HG02943 (cell line): ENCODE results near the gene METRNL.
"Not testable (repeated sequence)": the region's sequence is repeated elsewhere in the genome, so short reads cannot be mapped to it uniquely, and the experiment has no call there.

Source experiments
- ATAC-seq: cut with Tn5 transposase; IDR thresholded peaks from one replicate; pipeline ENCODE4 v1.9.1; 2021; ENCODE audit warnings: mild to moderate bottlenecking, low read depth, moderate library complexity; ENCODE audit not compliant: unreplicated experiment

The METRNL gene

GRCh38 chr17:83051396-83052240 is 27.8 kb upstream of the METRNL start:
- ATAC-seq, result peak; percentile 78

- no peak for ATAC-seq
Observed at GRCh38 chr17:83052241-83052564, 27.2 kb upstream of the METRNL start.

GRCh38 chr17:83053021-83053681 is 26.3 kb upstream of the METRNL start:
- ATAC-seq, result no peak

GRCh38 chr17:83053739-83054451 is 25.5 kb upstream of the METRNL start:
- no peak for ATAC-seq

- no peak for ATAC-seq
Observed at GRCh38 chr17:83054518-83055125, 24.8 kb upstream of the METRNL start.

GRCh38 chr17:83055176-83055575 is 24.2 kb upstream of the METRNL start:
- ATAC-seq, result not testable (repeated sequence)

DNA sequence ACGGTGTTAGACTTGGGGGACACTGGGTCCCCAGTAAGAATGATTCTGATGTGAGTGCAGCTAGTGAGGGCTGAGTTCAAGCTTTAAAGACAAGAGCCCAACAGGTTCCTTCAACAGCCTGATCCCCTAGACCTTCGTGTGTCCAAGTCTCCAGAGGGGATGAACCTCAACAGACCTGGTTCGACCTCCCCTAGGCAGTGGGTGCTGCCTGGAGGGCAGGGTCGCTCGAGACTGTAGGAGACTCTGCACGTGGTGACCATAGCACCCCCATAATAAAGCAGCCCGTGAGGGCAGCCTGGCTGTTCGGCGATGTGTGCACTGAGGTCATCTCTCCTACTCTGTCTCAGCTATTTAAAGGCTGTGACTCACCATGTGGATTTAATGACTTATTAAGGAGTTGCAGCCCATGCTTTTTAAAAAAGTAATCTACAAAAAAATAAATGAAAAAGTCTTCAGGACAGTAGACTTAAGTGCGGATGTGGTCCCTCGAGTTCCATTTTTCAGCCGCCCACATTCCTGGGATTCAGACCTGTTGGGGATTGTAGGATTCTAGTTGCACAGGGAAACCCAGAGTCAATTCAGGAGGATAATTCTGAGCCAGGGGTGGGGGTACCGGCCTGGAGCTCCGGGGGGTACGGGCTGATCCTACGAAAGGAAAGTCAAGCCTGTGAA is 23.4 kb upstream of the METRNL start:
- no peak for ATAC-seq

DNA sequence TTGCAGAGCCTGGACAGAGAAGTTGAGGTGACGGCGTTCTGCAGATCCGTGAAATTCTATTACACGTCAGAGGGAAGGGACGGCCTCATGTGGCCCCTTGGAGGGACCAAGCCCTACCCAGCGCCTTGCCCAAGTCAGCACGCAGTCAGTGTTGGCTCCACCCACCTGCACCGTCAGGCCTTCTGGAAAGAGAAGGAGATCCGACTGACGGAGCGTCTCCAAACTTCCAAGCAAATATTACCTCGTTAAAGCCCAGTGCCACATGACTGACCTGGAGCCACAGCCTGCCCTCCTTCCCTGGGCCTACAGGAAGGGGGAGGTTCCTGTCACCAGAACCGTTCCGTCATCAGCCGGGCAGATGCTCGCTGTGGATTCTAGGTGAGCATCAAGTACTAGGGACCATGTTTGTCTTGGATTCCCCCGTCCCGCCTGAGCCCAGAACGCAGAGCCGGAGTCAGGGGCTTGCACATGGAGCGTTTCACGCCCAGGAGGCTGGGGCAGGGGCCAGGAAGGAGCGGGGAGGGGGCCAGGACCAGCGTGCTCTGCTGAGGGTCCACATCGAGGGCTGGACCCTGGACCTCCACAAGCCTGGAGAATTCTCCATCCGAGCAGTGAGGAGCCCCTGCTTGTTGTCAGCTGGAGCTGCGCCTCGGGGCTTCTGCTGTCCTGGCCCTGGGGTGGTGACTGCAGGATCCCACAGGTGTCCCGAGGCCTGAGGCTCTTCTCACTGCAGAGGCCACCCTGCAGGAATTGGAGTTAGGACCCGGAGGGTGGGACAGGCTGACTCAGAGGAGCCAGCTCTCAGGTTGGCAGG is 22.6 kb upstream of the METRNL start:
- no peak for ATAC-seq

DNA sequence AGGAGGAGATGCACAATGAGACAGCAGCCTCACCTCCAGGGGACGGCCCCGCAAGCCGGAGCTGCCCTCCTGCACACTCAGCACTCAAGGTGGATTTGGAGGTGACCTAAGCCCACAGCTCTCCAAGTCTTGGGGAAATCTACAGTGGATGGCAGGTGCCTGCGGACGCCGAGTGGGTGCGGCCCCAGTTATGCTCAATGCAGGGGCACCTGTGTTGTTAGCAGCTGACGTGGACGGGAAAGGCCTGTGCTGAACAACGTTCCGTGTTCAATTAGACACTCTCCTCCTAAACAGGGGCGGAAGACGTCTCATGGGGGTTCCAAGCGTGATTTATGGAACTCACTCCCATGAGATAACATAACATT is 22.0 kb upstream of the METRNL start:
- no peak for ATAC-seq

GRCh38 chr17:83057793-83058265 is 21.6 kb upstream of the METRNL start:
- ATAC-seq, result no peak

GRCh38 chr17:83058266-83058798 is 21.1 kb upstream of the METRNL start:
- no peak for ATAC-seq

DNA sequence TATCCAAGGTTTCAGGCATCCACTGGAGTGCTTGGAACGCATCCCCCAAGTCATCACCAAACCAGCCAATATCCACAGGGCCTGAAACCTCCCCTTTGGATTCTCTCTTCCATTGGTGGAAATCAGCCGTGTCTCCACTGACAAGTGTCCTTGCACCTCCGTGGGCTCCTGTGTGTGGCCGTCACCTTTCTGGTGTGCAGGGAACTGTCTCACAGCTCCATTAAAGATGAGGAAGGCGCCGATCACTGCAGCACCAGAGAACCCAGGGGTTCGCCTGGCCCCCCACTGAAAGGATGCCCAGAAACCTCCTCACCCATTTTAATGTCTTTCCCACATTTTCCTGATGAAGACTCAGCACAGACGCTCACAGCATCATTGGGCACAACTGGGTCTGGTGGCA is 17.8 kb upstream of the METRNL start:
- no peak for ATAC-seq

- ATAC-seq, result no peak
Observed at GRCh38 chr17:83062011-83062817, 17.2 kb upstream of the METRNL start.

DNA sequence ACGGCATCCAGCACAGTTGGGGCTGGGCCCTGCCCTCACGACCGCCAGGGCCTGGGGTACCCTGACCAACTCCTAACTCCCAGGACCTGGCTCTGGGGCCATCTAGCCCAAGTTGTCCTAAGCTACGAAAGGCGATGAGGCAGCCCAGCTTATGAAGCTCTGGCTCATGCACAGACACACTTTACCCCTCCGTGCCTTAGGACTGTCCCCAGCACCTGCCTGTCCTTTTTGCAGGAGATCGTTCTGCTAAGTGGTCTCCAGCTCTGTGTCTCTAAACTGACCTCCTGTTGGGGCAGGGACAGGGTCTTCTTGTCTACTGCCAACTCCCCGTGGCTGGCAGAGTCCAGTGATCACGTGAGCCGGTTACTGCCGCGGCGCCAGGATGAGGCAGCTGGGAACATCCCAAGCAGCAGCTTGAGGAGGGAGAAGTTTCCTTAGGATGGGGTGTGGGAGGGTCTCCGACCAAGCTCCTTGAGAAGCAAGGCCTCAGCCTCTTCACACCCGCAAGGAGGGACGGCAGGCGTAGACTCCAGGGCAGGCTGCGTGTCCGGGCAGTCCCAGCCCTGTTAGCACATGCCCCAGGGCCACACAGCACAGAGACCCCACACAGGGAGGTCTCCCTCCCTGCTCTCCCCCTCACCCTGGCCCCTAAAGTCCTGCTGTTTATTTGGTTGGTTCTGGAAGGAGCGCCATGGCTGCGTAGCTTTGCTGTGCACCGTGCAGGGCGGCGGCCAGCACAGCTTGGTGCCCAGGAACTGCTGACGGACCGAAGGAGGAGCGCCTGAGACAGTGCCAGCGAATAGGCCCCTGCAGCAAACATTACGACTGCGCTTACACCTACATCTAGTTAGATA is 16.4 kb upstream of the METRNL start:
- no peak for ATAC-seq

DNA sequence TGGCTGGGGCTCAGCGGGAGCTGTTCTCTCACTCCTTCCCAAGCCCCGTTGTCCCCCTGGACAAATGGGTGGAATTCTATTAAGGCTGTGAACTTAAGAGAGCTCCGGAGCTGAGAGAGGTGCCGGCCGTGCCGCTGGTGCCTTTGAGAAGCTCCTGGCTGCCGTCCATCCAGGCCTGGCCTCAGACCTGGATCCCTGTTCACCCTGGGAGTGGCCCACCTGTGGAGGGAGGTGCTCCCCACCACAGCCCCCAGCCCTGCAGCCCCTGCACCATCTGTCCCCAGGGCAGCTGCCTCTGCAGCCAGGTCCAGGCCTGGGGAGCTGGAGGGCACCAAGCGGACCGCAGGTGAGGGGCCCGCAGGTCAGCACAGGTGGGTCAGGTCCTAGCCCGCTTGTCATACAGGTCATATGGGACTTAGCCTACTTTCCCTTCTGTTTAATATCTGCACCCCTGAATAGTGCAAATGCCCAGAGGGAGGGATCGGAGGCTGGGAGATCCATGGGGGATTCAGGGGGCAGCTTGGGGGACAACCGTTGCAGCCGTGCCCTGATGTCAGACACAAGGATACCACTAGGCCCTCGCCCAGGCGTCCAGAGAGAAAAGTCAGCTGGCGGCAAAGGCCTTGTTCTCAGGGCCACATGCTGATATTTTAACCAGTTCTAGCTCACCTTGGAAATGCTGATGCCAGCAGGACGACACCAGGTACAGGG is 15.2 kb upstream of the METRNL start:
- ATAC-seq, result no peak

GRCh38 chr17:83064732-83065659 is 14.4 kb upstream of the METRNL start:
- ATAC-seq, result no peak
